Measurements from ENCODE around the gene CCDC181.

Gene CCDC181

DNA sequence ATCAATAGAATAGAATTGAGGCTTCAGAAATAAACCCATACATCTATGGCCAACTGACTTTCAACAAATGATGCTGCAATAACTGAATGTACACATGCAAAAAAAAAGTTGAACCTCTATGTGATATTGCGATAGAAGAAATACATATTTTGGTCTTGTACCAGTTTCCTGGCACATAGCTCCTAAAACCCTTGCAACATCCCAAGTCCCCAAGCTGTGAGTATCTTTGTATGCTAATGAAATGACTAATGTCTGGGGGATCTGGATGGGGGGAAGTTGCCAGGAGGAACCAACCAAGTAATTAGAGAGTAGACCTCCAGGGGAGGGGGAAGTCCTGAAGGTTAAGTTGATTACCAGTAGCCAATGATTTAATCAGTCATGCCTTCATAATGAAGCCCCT, 34.9 kb downstream of the CCDC181 start:
- peak; percentile 16 to 50 (median 33) for DNase-seq

DNA sequence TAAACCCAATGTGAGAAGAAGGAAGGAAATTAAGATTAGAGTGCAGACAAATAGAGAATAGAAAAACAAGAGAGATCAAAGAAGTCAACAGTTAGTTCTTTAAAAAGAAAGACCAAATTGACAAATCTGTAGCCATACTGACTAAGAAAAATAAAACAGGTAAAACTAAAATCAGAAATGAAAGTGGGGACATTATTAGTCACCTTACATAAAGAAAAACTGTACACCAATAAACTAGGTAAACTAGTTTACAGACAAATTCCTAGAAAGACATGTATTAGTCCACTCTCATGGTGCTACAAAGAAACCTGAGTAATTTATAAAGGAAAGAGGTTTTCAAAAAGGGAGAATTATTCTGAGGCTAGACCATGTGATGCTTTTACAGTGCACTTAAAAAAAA, 37.0 kb downstream of the CCDC181 start:
- no peak for DNase-seq

DNA sequence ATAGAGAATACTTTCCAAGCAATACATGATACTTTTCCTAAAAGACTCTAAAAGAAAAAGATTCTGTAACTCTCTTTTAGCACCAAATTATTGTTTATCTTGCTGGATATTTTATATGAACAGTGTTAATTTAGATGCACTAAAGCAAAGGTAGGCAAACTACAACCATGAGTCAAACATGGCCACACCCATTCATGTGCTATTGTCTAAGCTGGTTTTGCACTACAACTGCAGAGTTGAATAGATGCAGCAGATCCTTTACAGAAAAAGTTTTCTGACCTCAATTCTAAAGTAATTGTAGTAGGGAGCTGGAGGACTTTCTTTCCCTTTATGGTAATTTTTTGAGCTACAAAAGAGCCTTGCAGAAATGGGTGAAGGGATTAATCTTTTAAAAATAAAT, 39.9 kb downstream of the CCDC181 start:
- no peak for DNase-seq

DNA sequence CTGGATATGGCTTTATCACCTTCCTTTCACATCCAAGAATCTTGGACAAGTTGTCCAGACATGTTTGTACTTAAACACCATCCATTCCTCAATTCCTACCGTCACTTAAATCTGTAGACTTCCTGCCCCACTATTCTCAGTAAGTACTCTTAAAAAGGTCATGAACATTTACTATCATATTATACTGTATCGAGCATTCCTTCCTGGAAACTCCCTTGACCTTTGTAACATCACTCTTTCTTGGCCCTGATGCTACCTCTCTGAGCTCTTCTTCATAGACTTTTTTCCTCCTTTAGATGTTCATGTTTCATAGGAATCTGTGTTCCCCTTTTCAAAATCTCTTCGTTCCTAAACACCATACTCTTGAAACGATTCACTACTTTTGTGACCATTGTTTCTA, 43.8 kb downstream of the CCDC181 start:
- no peak for DNase-seq

DNA sequence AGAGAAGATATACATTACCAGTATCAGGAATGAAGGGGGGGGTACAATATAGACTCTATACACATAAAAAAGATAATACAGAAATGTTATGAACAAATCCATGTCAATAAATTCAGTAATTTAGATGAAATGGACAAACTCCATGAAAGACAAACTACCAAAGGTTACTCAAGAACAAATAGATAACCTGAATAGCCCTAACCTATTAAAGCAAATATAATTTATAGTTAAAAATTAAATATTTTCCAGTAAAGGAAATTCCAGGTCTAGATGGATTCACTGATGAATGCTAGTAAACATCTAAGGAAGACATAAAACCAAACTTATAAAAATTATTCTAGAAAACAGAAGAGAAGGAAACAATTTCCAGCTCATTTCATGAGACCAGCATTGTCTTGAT, 46.1 kb downstream of the CCDC181 start:
- DNase-seq = peak in 1 of 3 donors; percentile 9

- DNase-seq = peak; percentile 26 to 53 (median 31)
Observed at GRCh38 chr1:169371404-169371803, 55.9 kb downstream of the CCDC181 start.

GRCh38 chr1:169368406-169368769, 58.9 kb downstream of the CCDC181 start:
- DNase-seq = peak in 2 of 3 donors; percentile 34 to 47

DNA sequence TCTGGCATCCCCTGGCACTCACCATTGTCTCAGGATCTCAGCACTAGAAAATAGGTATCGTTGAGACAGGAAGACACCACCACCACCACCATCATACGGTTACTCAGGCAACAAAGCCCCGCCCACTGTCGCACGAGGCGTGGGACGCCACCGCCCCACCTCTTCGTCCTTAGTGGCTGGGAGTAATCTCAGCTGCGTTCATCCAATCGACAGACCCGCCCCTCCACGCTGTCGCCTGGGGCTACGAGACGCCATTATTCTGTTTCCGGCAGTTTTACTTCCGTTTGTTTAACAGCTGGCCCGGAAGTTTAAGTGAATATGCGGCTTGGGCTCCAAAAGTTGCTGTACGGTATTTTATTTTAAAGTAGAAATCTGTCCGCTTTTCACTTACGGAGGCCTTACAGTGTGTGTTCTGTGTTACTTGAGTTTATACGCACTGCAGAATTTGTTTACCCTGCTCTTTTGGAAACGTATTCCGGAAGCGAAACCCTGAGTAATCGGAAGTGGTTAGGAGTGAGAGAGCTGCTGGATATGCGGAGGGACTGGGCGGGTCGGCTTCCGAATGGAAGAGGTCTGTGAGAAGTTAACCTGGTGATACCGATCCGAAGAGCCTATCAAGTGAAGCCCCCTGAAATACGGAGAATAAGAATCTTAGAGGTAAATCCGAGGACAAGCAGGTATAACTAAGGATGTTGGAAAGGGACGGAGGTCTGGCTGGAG, 59.4 kb downstream of the CCDC181 start, which contains the start of the genes BLZF1 and NME7:
Gene BLZF1, plus strand, starts transcription at position 510 of the 720 bp plus-strand sequence. CDS start 1,328 bp downstream, outside the sequence.
Gene NME7, minus strand, starts transcription at position 112 of the 720 bp plus-strand sequence. Its CDS starts 87 bp downstream, at position 25.
- DNase-seq = peak; percentile 97

DNA sequence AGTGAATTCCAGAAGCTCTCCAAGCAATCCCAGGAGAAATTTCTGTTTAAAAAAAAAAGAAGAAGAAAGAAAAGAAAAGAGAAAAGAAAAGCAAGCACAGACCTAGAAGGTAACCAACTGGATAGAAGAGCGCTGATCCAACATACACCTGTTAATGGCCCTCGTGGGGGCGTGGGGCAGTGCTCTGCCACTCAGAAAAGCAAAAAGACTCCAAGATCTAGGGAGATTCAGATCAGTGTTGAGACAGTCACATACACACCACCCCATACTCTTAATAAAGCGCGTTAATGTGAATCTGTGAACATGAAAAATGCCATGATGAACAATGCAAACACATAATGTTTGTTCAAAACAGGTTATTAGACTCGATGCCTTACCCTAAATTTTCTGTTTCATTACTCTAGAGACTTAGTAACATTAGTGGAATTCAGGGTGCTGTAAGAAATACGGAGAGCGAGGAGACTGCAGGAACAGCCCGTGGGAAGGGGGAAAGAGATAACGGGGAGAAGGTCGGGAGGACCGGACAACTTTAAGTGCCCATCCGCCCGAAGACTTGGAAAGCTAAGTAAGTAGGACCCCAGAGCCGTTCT, 60.1 kb downstream of the CCDC181 start:
- no peak for DNase-seq

DNA sequence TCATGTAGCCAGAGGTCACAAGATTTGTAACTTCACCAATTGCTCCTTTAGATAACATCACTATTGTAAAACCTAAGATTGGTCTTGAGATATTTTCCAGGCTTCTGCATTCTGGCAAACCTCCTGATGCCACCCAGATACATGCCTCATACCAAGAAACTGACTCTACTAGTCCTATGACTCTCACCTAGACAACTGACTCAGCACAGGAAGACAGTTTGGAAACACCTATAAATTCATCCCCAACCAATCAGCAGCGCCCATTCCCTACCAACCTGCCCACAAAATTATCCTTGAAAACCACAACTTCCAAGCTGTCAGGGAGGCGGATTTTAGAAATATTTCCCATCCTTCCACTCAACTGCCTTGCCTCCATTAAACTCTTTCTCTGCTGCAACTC, 62.3 kb downstream of the CCDC181 start:
- DNase-seq = no peak

DNA sequence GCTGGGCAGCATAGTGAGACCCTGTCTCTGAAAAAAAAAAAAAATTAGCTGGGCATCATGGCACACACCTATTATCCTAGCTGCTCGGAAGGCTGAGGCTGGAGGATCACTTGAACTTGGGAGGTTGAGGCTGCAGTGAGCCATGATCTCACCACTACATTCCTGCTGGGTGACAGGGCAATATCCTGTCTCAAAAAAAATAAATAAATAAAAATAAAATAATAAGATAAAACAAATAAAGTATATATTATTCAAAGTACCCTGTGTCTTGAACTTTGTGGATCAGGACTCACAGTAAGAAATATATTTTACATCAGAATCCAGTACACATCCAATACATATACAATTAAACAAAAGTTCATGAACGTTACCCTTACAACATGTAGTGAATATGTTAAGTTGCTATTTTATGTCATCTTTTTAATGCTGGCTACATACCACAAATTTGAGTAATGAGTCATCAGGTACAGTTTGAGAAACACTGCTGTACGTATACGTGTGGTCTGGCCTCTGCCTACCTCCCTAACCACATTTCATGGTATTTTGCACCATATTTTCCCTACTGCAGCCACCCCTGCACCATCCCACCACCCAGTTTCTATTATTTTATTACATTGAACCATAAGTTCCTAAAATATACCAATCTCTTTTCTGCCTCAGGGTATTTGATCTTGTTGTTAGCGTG, 64.1 kb downstream of the CCDC181 start:
- no peak for DNase-seq

- DNase-seq = no peak
Observed at GRCh38 chr1:169361281-169361680, 66.0 kb downstream of the CCDC181 start.

GRCh38 chr1:169360415-169360814, 66.9 kb downstream of the CCDC181 start:
- no peak for DNase-seq

GRCh38 chr1:169348383-169349036, 78.8 kb downstream of the CCDC181 start:
- DNase-seq = peak; percentile 70 to 85 (median 72)

- DNase-seq = no peak
Observed at GRCh38 chr1:169347688-169348382, 79.4 kb downstream of the CCDC181 start.

DNA sequence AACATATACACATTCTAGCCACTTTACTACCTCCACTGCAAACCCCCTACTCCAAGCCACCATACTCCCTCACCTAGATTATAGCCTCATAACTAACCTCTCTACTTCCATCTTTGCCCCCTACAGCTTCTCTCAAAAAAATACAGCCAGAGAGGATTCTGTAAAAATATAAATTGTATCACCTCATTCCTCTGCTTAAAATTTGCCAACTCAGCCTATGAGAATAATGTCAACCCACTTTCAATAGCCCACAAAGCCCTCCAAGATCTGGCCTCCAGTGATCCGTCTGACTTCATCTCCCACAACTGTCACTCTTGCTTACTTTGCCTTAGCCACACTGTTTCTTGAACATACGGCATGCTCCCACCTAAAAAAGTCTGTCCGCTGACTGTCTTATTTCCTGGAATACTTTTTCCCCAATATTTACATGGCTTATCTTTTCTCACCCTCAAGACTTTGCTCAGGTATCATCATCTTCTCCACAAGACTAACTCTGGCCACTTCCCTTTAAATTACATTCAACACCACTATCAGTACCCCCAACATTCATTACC, 81.2 kb downstream of the CCDC181 start:
- no peak for DNase-seq

DNA sequence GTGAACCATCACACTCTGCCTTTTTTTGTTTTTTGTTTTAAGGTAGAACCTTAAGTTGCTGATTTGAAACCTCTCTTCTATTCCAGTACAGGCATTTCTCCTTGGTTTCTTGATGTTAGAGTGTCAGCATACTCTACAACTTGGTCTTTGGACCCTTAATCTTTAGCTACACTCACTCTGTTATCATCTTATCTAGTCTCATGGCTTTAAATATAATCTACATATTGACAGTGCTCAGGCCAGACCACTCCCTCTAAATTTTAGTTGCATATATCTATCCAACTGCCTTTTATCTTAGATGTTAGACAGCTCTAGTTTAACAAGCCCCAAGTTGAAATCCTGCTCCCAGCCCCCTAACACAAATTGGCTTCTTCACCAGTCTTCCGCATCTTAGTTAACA, 81.8 kb downstream of the CCDC181 start:
- DNase-seq = no peak

All from suppressor macrophage treated with lipopolysaccharide for 1 hour (primary cell).